ENCODE results near the gene GMDS.

The GMDS gene

GRCh38 chr6:1854296-1854695 lies 391.1 kb downstream of the GMDS start:
- no peak for DNase-seq (ENCODE audit: extremely low read depth, low read depth)
- no peak for TF ChIP-seq CTCF (IDR thresholded peaks at IDR 0.05; ENCODE audit: low read depth, low read length)

GRCh38 chr6:1853761-1854160 lies 391.6 kb downstream of the GMDS start:
- DNase-seq (ENCODE audit: extremely low read depth, low read depth) = no peak
- TF ChIP-seq CTCF (IDR thresholded peaks at IDR 0.05; ENCODE audit: low read depth, low read length) = no peak

- no peak for DNase-seq (ENCODE audit: extremely low read depth, low read depth)
- no peak for TF ChIP-seq CTCF (IDR thresholded peaks at IDR 0.05; ENCODE audit: low read depth, low read length)
Measured at GRCh38 chr6:1851681-1852456, 393.5 kb downstream of the GMDS start.

GRCh38 chr6:1850840-1851157 lies 394.6 kb downstream of the GMDS start:
- TF ChIP-seq CTCF (IDR thresholded peaks at IDR 0.05; ENCODE audit: low read depth, low read length) = no peak
- DNase-seq (ENCODE audit: extremely low read depth, low read depth) = no peak

GRCh38 chr6:1850121-1850839 lies 395.1 kb downstream of the GMDS start:
- no peak for DNase-seq (ENCODE audit: extremely low read depth, low read depth)
- no peak for TF ChIP-seq CTCF (IDR thresholded peaks at IDR 0.05; ENCODE audit: low read depth, low read length)

- no peak for DNase-seq (ENCODE audit: extremely low read depth, low read depth)
- TF ChIP-seq CTCF (IDR thresholded peaks at IDR 0.05; ENCODE audit: low read depth, low read length) = no peak
Measured at GRCh38 chr6:1849691-1850090, 395.7 kb downstream of the GMDS start.

- no peak for TF ChIP-seq CTCF (IDR thresholded peaks at IDR 0.05; ENCODE audit: low read depth, low read length)
Measured at GRCh38 chr6:1848752-1849151, 396.7 kb downstream of the GMDS start.

More at GRCh38 chr6:1848752-1849151, 396.7 kb downstream of the GMDS start:
- DNase-seq (ENCODE audit: extremely low read depth, low read depth) = no peak

All from AG09319 (cell line).